GM19324 (cell line): ENCODE results near the gene TSPAN19.
"Not testable (repeated sequence)": the region's sequence is repeated elsewhere in the genome, so short reads cannot be mapped to it uniquely, and the experiment has no call there.

Experiments
- ATAC-seq: cut with Tn5 transposase; IDR thresholded peaks from one replicate; pipeline ENCODE4 v1.9.1; 2021; ENCODE audit warnings: mild to moderate bottlenecking, moderate library complexity; ENCODE audit not compliant: unreplicated experiment, low FRiP score

Gene TSPAN19

GRCh38 chr12:85036234-85036707, at the start of gene TSPAN19, which contains the start of gene LRRIQ1:
Gene TSPAN19, minus strand, starts transcription at chr12:85036277. Its CDS starts 6,331 bp downstream, at chr12:85029946.
Gene LRRIQ1, plus strand, starts transcription at chr12:85036351. Its CDS starts 1,826 bp downstream, at chr12:85038177.
- ATAC-seq, result peak; percentile 93

GRCh38 chr12:85085066-85085465, 49.0 kb upstream of the TSPAN19 start:
- ATAC-seq, result no peak

GRCh38 chr12:85076688-85077430, 40.8 kb upstream of the TSPAN19 start:
- peak; percentile 46 for ATAC-seq

- ATAC-seq, result no peak
Observed at GRCh38 chr12:85072826-85073225, 36.7 kb upstream of the TSPAN19 start.

- no peak for ATAC-seq
Observed at GRCh38 chr12:85065837-85066482, 29.9 kb upstream of the TSPAN19 start.

GRCh38 chr12:85060916-85061315, 24.8 kb upstream of the TSPAN19 start:
- no peak for ATAC-seq

- ATAC-seq, result no peak
Observed at GRCh38 chr12:85059594-85059993, 23.5 kb upstream of the TSPAN19 start.

- peak; percentile 55 for ATAC-seq
Observed at GRCh38 chr12:85058339-85058738, 22.3 kb upstream of the TSPAN19 start.

- no peak for ATAC-seq
Observed at GRCh38 chr12:85057370-85057963, 21.4 kb upstream of the TSPAN19 start.

- ATAC-seq, result no peak
Observed at GRCh38 chr12:85043829-85044228, 7.8 kb upstream of the TSPAN19 start.

GRCh38 chr12:85041395-85041794, 5.3 kb upstream of the TSPAN19 start:
- no peak for ATAC-seq

GRCh38 chr12:85036733-85037132, 656 bp upstream of the TSPAN19 start:
- ATAC-seq, result no peak

- no peak for ATAC-seq
Observed at GRCh38 chr12:85029456-85029855, 6.6 kb downstream of the TSPAN19 start.

GRCh38 chr12:85018098-85018497, 18.0 kb downstream of the TSPAN19 start:
- ATAC-seq, result no peak

- ATAC-seq, result no peak
Observed at GRCh38 chr12:85017618-85018017, 18.5 kb downstream of the TSPAN19 start.

GRCh38 chr12:85017133-85017532, 18.9 kb downstream of the TSPAN19 start:
- ATAC-seq, result no peak

GRCh38 chr12:85016413-85016812, 19.7 kb downstream of the TSPAN19 start:
- no peak for ATAC-seq

GRCh38 chr12:85007836-85008235, 28.2 kb downstream of the TSPAN19 start:
- ATAC-seq, result no peak

- ATAC-seq, result no peak
Observed at GRCh38 chr12:85006206-85006605, 29.9 kb downstream of the TSPAN19 start.

GRCh38 chr12:85005615-85006014, 30.5 kb downstream of the TSPAN19 start:
- no peak for ATAC-seq

- ATAC-seq, result not testable (repeated sequence)
Observed at GRCh38 chr12:85005047-85005446, 31.0 kb downstream of the TSPAN19 start.
